ENCODE results near the gene CHKB.
"Not testable (repeated sequence)": the region's sequence is repeated elsewhere in the genome, so short reads cannot be mapped to it uniquely, and the experiment has no call there.

Gene CHKB

DNA sequence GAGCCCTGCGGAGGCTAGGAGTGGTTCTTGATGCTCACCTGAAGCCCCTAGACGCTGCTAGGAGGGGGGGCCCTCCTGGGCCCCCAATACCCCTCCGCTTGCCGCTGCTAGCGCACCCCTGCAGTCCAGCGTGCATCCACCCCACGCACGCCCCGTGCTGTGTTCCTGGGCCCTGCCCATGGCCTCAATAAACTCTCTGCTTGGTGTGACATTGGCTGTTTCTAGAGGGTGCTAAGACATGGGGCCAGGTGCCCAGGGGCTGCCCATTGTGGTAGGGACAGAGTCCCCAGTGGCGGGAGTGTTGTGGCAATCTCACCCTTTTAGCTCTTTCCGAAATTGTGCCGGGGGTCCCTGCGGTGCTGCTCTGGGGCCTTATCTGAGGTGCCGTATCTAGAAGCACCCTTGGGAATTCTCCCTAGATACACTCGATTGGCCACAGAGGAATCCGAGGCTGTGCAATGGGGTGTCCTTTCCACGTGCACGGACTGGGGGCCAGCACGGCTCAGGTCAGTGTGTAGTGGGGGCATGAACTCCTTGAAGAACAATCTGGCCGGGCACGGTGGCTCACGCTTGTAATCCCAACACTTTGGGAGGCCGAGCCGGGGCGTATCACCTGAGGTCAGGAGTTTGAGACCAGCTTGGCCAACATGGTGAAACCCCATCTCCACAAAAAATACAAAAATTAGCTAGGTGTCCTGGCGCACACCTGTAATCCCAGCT lies 28.9 kb upstream of the CHKB start:
- no peak for DNase-seq

DNA sequence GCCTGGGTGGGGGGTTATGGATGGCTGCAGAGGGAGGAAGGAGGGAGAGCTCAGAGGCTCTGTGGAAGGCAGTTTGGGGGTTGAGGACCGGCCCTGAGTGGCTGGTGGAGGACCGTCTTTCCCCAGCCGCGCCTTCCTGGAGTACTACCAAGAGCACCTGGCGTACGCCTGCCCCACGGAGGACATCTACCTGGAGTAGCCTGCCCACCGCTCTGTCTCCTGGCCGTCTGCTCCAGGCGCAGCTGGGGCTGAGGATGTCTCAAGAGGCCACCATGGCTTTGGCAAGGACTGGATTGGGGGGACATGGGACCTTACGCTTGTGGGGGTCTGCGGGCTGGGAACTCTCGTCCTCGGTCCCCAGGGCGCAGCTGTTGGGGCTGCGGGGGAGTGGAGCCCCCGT lies 27.9 kb upstream of the CHKB start:
- no peak for DNase-seq

DNA sequence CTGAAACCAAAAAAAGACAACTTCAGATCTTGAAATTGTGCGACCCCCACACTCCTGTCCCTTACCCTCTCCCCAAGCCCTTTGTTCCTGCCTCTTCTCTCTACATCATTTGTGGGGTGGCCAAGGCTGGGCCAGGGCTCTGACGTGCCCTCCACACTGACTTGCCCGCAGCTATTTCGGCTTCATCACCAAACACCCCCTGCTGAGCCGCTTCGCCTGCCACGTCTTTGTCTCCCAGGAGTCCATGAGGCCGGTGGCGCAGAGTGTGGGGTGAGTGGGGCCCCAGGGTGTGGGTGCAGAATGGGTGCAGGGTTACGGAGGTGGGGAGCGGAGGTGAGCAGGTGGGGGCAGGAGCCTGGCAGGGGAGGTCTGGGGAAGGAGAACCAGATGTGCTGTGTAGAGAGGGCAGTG lies 27.4 kb upstream of the CHKB start:
- DNase-seq, result no peak

DNA sequence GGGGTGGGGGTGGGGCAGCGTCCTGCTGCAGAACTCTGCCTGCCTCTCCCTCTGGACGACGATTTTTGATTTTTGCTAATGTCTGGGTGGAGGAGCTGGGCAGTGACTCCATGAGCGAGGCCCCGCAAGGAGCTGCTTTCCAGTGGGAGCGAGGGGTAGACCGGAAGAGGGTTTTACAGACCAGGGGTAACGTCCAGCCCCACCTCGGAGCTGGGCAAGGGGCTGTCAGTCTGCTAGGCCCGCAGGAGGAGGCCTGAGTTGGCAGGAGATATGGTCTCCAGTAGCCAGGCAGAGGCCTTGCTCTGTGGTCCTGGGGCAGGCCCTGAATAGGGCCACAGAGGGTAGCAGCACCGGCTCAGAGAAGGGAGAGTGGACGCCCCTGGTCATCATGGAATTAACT lies 26.9 kb upstream of the CHKB start:
- no peak for DNase-seq

DNA sequence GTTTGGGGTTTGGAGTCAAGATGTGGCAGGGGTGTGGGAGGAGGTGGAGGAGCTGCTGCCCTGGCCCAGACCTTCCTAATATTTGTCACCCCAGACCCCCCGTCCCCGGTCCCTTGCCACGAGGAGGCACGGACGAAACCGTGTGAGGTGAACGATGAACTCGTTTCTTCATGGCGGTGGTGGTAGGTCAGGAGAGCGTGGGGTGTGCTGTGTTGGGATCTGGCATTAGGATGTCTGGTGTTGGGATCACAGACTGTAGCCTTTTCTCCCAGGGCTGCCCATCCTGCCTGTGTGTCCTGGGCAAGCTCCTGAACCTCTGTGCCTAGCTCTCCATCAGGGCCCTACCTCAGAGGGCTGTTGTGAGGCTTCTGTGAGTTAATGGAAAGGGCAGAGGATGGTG lies 26.3 kb upstream of the CHKB start:
- no peak for DNase-seq

DNA sequence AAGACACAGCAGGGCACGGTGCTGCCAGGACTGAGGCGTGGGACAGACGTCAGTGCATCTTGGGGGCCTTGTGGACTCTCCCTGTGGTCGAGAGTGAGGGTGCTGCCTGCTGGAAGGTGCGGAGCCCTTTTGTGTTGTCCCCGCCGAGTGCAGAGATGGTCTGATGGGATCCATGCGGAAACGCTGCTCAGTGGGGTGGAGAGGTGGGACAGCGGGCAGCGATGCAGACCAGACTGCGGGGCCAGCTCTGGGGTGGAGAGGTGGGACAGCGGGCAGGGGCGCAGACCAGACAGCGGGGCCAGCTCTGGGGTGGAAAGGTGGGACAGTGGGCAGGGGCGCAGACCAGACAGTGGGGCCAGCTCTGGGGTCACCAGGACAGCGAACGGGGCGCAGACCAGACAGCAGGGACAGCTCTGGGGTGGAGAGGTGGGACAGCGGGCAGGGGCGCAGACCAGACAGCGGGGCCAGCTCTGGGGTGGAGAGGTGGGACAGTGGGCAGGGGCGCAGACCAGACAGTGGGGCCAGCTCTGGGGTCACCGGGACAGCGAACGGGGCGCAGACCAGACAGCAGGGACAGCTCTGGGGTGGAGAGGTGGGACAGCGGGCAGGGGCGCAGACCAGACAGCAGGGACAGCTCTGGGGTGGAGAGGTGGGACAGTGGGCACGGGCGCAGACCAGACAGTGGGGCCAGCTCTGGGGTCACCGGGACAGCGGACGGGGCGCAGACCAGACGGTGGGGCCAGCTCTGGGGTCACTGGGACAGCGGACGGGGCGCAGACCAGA lies 25.6 kb upstream of the CHKB start:
- not testable (repeated sequence) for DNase-seq

DNA sequence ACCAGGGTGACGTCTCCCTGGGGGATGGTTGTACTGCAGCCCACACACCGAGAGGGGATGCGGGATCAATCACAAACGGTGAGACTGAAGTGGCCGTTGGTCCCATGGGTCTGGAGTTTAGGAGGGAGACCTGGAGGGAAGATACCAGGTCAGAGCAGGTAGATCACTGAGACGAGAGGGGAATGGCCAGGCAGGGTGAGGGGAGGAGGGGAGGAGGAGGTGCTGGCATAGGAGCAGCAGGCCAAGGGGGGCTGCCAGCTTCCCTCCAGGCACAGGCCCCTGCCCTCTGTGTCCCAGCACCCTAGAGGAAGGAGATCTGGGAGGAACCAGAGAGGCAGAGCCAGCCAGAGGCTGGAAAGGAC lies 25.0 kb upstream of the CHKB start:
- DNase-seq, result no peak

DNA sequence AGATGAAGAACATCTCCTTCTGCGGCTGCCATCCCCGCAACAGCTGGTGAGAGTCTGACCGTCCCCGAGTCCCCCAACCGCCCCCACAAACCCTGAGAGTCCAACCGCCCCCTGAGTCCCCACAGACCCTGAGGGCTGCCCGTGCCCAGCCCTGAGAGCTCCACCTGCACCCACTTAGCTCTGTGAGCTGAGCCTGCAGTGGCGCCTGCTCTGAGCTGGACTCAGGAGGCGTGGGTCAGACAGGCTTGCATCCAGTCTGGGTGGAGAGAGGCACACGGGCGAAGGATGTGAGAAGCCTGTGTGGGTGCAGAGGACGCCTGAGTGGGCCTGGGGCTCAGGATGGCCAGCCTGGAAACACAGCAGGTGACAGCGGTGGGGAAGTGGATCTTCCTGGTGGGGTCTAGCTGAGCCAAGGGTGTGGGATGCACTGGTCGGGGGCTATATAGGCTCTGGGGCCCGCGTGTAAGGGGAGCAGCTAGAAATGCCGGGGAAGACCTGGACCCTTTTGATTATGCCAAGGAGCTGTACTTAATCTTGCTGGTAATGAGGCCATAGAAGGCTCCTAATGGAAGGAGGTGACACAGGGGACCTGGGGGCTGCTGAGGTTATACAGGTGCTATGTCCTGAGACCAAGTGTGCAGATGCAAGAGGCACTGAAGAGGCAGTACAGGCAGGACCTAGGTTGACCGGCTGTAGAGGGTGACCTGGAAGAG lies 24.5 kb upstream of the CHKB start:
- no peak for DNase-seq

DNA sequence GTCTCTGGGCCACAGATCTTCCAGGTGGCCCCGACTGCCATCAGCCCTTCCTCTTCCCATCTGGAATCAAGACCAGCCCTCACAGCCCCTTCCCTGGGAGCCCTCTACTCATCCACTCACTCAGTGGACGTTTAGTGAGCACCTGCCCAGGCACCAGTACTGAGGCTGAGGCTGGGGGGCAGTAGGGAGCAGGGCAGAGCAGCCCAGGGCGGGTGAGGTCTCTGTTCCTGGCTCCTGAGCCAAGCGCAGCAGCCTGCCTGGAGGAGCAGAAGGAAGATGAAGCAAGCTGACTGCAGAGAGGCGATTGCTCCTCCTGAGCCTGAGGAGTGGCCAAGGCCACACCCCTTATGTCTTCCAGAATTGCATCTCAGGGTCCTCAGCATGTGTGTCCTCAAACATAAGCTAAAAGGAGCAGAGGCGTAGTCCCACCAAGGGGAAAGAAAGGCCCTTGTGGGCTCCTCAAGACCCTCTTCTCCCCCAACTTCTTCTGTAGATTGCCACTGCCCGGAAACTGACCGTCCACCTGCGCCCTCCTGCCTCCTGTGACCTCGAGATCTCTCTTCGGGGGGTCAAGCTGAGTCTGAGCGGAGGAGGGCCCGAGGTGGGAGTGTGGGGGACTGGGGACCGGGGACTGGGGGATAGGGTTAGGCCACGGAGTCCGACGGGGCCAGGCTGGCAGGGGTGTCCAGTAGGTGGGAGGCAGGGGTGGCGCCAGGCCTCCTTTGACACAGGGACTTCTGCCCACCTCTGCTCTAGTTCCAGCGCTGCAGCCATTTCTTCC lies 23.7 kb upstream of the CHKB start:
- DNase-seq, result no peak

DNA sequence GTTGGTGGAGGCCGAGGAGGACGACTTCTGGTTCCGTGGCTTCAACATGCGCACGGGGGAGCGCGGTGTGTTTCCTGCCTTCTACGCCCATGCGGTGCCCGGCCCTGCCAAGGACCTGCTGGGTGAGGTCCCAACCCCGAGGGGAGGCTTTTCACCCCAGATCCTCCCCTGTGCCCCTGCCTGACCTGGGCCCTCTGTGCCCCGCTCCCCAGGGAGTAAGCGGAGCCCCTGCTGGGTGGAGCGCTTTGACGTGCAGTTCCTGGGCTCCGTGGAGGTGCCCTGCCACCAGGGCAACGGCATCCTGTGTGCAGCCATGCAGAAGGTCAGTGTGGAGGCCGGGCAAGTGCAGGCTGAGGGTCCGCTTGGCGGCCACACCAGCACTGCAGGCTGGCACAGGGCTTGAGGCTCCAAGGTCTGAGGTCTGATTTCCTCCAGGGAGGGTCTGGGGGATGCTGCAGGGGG lies 23.0 kb upstream of the CHKB start:
- DNase-seq, result no peak

DNA sequence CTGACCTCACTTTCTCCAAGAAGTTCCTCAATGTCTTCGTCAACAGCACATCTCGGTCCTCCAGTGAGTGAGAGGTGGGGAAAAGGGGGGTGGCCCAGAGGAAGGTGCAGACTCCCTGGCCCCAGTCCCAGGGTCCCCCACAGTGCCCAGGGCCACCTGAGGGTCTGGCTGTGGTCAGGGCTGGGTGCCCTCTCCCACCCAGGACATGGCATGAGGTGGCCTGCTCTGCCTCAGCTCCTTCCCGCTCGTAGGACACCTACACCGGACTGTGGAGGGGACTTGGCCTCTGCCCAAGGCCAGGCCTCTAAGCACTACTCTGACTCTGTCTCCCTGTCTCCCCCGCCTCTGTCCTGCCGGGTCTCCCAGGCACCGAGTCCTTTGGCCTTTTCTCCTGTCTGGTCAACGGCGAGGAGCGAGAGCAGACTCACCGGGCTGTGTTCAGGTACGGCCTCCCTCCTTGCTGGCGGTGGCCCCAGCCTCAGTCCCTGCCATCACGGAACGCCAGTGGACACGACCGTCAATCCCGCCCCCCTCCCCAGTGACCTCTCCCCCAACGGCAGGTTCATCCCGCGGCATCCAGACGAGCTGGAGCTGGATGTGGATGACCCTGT lies 22.5 kb upstream of the CHKB start:
- no peak for DNase-seq

DNA sequence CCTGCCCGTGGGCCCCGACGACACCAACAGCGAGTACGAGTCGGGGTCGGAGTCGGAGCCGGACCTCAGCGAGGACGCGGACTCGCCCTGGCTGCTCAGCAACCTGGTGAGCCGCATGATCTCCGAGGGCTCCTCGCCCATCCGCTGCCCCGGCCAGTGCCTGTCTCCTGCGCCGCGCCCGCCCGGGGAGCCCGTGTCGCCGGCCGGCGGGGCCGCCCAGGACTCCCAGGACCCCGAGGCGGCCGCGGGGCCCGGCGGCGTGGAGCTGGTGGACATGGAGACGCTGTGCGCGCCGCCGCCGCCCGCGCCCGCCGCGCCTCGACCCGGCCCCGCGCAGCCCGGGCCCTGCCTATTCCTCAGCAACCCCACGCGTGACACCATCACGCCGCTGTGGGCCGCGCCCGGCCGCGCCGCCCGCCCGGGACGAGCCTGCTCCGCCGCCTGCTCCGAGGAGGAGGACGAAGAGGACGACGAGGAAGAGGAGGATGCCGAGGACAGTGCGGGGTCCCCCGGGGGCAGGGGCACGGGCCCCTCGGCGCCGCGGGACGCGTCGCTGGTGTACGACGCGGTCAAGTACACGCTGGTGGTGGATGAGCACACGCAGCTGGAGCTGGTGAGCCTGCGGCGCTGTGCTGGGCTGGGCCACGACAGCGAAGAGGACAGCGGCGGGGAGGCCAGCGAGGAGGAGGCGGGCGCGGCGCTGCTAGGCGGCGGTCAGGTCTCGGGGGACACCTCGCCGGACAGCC lies 21.8 kb upstream of the CHKB start:
- no peak for DNase-seq

DNA sequence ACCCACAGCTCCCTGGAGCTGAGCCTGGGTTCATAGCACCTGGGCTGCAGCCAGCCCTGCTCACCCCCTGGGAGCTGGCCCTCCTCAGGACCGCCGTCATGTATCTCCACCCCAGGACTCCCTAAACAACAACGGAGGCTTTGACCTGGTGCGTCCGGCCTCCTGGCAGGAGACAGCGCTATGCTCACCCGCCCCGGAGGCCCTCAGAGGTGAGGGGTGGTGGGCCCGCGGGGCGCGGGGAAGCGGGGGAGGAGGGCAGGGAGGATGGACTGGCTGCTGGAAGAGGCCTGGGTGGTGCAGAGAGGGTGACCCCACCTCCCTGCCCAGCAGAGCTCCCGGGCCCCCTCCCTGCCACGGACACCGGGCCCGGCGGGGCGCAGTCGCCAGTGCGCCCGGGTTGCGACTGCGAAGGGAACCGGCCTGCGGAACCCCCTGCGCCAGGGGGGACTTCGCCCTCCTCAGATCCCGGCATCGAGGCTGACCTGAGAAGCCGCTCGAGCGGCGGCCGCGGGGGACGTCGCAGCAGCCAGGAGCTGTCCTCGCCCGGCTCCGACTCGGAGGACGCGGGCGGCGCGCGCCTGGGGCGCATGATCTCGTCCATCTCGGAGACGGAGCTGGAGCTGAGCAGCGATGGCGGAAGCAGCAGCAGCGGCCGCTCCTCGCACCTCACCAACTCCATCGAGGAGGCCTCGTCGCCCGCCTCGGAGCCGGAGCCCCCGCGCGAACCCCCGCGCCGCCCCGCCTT lies 21.0 kb upstream of the CHKB start:
- no peak for DNase-seq

DNA sequence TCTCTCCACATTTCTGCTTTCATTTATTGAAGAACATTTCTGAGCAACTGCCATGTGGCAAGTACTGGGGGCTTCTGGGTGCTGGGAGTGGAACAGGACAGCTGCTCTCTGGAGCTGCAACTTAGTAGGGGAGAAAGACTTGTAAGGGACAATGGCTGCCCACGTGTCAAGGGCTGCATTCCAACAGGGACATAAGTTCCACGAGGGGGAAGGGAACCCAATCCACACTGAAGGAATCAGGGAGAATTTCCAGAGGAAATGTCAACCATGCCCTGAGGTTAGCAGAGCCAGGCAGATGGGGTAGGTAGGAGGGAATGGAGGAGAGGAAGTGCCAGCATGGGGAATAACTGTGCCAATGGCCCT lies 19.7 kb upstream of the CHKB start:
- DNase-seq, result no peak

DNA sequence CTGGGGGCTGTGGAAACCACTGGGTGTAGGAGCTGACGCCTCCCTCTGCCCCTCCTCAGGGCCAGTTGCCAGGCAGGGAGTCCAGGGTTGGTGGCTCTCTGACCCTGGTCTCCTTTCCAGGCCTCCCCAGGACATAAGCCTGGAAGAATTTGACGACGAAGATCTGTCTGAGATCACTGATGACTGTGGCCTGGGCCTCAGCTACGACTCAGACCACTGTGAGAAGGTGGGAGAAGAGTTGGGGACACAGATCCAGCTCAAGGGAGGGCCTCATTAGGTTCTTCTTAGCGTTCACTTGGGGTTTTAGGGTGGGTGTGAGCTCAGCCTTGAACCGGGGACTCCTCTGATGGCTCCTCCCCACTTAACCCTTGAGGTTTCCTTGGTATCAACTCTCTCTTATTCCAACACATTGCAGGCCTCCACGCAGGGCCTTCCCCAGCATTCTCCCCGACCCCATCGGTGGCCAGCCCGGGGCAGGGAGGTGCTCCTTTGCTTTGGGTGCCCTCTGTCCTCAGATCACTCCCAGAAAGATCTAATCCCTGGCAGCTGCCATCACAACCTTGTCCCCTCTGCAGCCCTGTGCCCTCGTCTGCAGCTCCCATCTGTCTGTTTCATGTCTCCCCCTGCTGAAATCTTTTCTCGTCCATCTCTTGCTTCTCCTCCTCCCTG lies 19.2 kb upstream of the CHKB start:
- no peak for DNase-seq

DNA sequence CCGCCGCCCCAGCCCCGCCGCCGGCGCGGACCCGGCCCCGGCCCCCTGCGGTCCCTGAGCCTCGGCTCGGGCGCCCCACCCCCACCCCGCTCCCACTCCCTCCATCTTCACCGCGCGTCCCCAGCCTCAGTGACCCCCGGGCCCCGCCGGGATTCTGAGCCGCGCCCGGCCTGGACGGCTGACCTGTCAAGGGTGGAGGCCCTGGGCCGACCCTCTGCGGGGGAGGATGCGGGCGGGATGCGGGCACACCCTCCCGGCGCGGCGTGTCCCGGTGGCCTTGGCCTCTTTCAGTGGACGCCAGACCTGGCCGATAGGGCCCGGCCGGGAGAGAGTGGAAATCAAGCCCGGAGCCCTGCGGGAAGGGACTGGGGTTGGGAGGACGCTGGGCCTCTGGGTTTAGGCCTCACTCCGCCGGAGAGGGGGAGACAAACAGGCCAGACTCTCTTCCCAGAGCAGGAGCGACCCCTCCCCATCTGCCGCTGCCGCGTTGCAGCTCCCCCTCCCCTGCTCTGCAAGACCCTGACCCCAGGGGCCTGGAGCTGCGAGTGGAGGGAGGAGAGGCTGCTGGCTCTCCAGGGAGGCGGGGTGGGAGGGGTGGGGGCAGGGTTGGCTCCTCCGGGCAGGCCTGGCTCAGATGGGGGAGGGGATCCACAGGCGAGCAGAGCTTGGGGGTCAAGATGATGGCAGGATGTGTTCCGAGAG lies 18.5 kb upstream of the CHKB start:
- DNase-seq, result no peak

DNA sequence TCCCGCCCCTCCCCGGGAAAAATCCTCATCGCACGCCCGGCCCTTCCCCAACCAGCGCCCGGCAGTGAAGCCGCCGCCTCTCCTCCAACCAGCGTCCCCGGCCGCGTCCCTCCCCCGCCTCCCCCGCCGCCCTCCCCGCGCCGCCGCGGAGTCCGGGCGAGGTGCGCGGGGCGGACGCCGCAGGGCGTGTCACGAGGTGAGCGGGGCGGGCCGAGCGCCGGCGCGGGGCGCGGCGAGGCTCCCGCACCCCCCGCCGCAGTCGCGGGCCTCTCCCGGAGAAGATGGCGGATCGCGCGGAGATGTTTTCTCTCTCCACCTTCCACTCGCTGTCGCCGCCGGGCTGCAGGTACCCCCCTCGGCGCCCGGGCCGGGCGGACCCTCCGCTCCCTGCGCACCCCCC lies 17.9 kb upstream of the CHKB start, which contains the start of gene MAPK8IP2:
MAPK8IP2 (plus strand) TSS at position 256 of the 400 bp plus-strand sequence; CDS start at position 282, 26 bp downstream.
- no peak for DNase-seq

DNA sequence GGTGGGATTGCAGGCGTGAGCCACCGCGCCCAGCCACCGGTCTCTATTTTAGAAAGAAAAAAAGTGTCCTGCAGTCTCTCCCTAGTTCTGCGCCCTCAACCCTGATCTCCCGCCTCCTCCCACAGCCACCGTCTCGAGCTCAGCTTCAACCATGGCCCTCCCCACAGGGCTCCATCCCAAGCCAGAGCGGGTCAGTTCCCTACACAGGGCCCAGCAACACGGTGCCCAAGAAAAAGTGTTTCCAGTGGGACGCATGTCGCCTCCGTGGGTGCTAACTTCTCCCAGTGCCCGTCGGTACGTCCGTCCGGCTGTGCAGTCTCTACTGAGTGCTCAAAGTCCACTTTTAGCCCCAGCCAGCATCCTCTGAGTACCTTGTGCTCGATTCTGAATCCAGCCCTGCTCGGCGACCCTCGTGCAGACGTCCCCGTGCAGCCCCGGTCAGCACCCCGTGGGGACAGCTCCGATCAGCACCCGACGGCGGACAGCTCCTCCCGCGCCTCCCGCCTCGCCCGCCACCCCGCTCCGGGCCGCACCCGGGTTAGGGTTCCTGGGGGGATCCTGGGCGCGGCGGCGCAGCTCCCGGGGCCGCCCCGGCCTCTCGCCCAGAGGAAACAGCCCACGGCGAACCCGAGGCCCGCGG lies 17.3 kb upstream of the CHKB start:
- DNase-seq, result peak; percentile 40

DNA sequence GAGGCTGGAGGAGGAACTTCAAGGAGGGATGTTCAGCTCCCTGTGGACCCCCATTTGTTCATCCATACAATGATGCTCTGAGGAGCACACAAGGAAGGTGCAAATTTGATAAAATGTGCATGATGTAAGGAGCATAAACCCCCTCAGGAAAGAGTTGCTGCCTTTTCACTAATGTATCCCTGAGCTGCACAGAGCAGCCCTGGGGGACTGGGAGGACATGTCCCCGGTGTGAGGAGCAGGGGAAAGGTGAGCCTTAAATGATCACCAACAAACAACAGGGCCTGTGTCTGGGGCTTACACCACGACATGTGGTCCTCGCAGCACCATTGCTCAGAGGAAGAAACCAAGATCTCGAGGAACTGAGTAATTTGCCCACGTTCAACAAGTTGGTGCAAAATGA lies 14.4 kb upstream of the CHKB start:
- no peak for DNase-seq

Measured in activated gamma-delta T cell (primary cell).